Activated CD4-positive, alpha-beta T cell treated with anti-CD3 and anti-CD28 coated beads, Interleukin-2, amount 50 U/mL, for 48 hours (primary cell): ENCODE data around the gene ARMH3.
"Not testable (repeated sequence)": the region's sequence is repeated elsewhere in the genome, so short reads cannot be mapped to it uniquely, and the experiment has no call there.

Source experiments
- DNase-seq, 2 experiments: peaks; one replicate each; pipeline ENCODE4 v3.0.0-alpha.2; 2020

Gene ARMH3

GRCh38 chr10:102055647-102056419 is at the start of gene ARMH3:
TSS of gene ARMH3 (minus strand) at chr10:102056173. CDS start at chr10:102040114, 16,059 bp downstream.
- DNase-seq: peak; percentile 89 to 92

GRCh38 chr10:102102421-102102820 is 46.4 kb upstream of the ARMH3 start:
- DNase-seq: no peak

GRCh38 chr10:102101152-102101551 is 45.2 kb upstream of the ARMH3 start:
- no peak for DNase-seq

- DNase-seq: no peak
Measured at GRCh38 chr10:102096449-102096848, 40.5 kb upstream of the ARMH3 start.

- no peak for DNase-seq
Measured at GRCh38 chr10:102090772-102091171, 34.8 kb upstream of the ARMH3 start.

- DNase-seq: no peak
Measured at GRCh38 chr10:102086196-102086595, 30.2 kb upstream of the ARMH3 start.

- DNase-seq: no peak
Measured at GRCh38 chr10:102085336-102085735, 29.4 kb upstream of the ARMH3 start.

- DNase-seq: no peak
Measured at GRCh38 chr10:102083541-102083940, 27.6 kb upstream of the ARMH3 start.

- DNase-seq: peak; percentile 84 to 88
Measured at GRCh38 chr10:102072673-102073527, 16.9 kb upstream of the ARMH3 start.

- no peak for DNase-seq
Measured at GRCh38 chr10:102069071-102069470, 13.1 kb upstream of the ARMH3 start.

- no peak for DNase-seq
Measured at GRCh38 chr10:102068216-102068615, 12.2 kb upstream of the ARMH3 start.

GRCh38 chr10:102067091-102067916 is 11.3 kb upstream of the ARMH3 start:
- DNase-seq: no peak

GRCh38 chr10:102066399-102067088 is 10.6 kb upstream of the ARMH3 start:
- DNase-seq: no peak

- DNase-seq: peak; percentile 24 to 33
Measured at GRCh38 chr10:102065561-102066398, 9.8 kb upstream of the ARMH3 start.

GRCh38 chr10:102064868-102065560 is 9.0 kb upstream of the ARMH3 start, which contains the start of gene HPS6:
TSS of gene HPS6 (plus strand) at chr10:102065349. CDS start at chr10:102065475, 126 bp downstream.
- peak; percentile 91 to 92 for DNase-seq

- DNase-seq: no peak
Measured at GRCh38 chr10:102064503-102064867, 8.5 kb upstream of the ARMH3 start.

- no peak for DNase-seq
Measured at GRCh38 chr10:102059987-102060386, 4.0 kb upstream of the ARMH3 start.

GRCh38 chr10:102054881-102055646 is 909 bp downstream of the ARMH3 start:
- not testable (repeated sequence) for DNase-seq

- no peak for DNase-seq
Measured at GRCh38 chr10:102046095-102046494, 9.9 kb downstream of the ARMH3 start.

GRCh38 chr10:102045292-102045691 is 10.7 kb downstream of the ARMH3 start:
- no peak for DNase-seq
